Osteoblast (primary cell): Measurements from ENCODE around the gene SERGEF. TPM values are rescaled to one million over a fixed set of nuclear protein-coding genes. Genes with fewer than 3 reads are reported as not detected.

Source experiments
- DNase-seq: peaks from one replicate; pipeline ENCODE4 v3.0.0; 2011; ENCODE audit warnings: low spot score, mixed read lengths; ENCODE audit not compliant: insufficient read length; ENCODE audit errors: missing footprints
- H2AFZ ChIP-seq: 2 replicates; pipeline ENCODE4 v1.6.0; 2011; ENCODE audit warnings: mild to moderate bottlenecking, low read length
- H3K27ac ChIP-seq: 2 replicates; pipeline ENCODE4 v1.5.1; 2011; ENCODE audit warnings: mild to moderate bottlenecking, low read depth, low read length, moderate library complexity
- H3K27me3 ChIP-seq: 2 replicates; pipeline ENCODE4 v1.6.0; 2012; ENCODE audit warnings: mild to moderate bottlenecking, control low read depth, inconsistent platforms, low read length, moderate library complexity; ENCODE audit not compliant: insufficient read depth
- H3K36me3 ChIP-seq: 2 replicates; pipeline ENCODE4 v1.5.1; 2011; ENCODE audit warnings: mild to moderate bottlenecking, low read length, control low read depth, moderate library complexity; ENCODE audit not compliant: insufficient read depth
- H3K4me1 ChIP-seq: 2 replicates; pipeline ENCODE4 v1.5.1; 2011; ENCODE audit warnings: mild to moderate bottlenecking, low read length, control low read depth, moderate library complexity; ENCODE audit not compliant: insufficient read depth
- H3K4me2 ChIP-seq: 2 replicates; pipeline ENCODE4 v1.6.0; 2011; ENCODE audit warnings: mild to moderate bottlenecking, low read length; ENCODE audit not compliant: insufficient read depth
- H3K4me3 ChIP-seq: fragments of 200-600 bp; sonication (generic); 3 replicates; pipeline ENCODE4 v1.5.1; 2012; ENCODE audit warnings: mild to moderate bottlenecking, low read length, inconsistent platforms; ENCODE audit not compliant: insufficient read depth
- H3K79me2 ChIP-seq: 2 replicates; pipeline ENCODE4 v1.6.0; 2012; ENCODE audit warnings: mild to moderate bottlenecking, low read length, control low read depth, inconsistent platforms; ENCODE audit not compliant: insufficient read depth
- H3K9me3 ChIP-seq: 2 replicates; pipeline ENCODE4 v1.5.1; 2011; ENCODE audit warnings: low read depth, low read length, control low read depth
- H4K20me1 ChIP-seq: 2 replicates; pipeline ENCODE4 v1.6.0; 2012; ENCODE audit warnings: mild to moderate bottlenecking, low read length, control low read depth; ENCODE audit not compliant: insufficient read depth
- total RNA-seq: library from RNA; depleted of rRNA; stranded (reverse); fragments of >200 nt; gene quantifications from 2 replicates; pipeline ENCODE4 v1.2.3, GENCODE V29; 2012
- TF ChIP-seq, protein P1 (sequence below): IDR thresholded peaks from 2 replicates; pipeline ENCODE4 v1.5.1; 2011; ENCODE audit warnings: mild to moderate bottlenecking, low read depth, low read length, moderate library complexity; ENCODE audit errors: extremely low read depth

SERGEF gene
- total RNA-seq, 1 donor = 29.7 TPM

DNA sequence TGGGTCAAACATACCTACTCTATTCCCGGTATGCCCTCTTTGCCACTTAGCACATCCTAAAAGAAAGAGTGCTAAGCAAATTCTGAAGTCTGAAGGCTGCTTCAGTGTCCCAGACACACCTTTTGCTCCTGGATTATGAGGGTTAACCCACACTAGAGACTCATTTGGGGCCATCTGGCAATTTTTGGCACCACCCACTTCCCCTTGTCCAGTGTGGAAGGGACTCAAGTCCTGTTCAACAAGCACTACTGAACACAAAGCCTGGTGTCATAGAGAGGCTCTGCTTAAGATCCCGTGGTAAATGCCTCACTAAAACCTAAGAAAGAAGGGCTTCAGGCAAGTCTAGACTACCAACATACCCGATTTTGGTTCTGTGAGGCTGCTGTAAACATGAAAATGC is 85.8 kb downstream of the SERGEF start:
- no peak overlapping the region for H2AFZ ChIP-seq
- H3K27ac ChIP-seq = no peak overlapping the region
- no peaks in the 10 kb centered on the region for H3K79me2 ChIP-seq
- no peaks in the 10 kb centered on the region for H3K36me3 ChIP-seq
- TF ChIP-seq, protein P1, sequence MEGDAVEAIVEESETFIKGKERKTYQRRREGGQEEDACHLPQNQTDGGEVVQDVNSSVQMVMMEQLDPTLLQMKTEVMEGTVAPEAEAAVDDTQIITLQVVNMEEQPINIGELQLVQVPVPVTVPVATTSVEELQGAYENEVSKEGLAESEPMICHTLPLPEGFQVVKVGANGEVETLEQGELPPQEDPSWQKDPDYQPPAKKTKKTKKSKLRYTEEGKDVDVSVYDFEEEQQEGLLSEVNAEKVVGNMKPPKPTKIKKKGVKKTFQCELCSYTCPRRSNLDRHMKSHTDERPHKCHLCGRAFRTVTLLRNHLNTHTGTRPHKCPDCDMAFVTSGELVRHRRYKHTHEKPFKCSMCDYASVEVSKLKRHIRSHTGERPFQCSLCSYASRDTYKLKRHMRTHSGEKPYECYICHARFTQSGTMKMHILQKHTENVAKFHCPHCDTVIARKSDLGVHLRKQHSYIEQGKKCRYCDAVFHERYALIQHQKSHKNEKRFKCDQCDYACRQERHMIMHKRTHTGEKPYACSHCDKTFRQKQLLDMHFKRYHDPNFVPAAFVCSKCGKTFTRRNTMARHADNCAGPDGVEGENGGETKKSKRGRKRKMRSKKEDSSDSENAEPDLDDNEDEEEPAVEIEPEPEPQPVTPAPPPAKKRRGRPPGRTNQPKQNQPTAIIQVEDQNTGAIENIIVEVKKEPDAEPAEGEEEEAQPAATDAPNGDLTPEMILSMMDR = no peak
- H3K4me1 ChIP-seq = peaks cover 5% of the 10 kb centered on the region
- no peaks in the 10 kb centered on the region for H4K20me1 ChIP-seq
- H3K9me3 ChIP-seq = no peaks in the 10 kb centered on the region
- no peaks in the 10 kb centered on the region for H3K27me3 ChIP-seq
- no peak overlapping the region for H3K4me3 ChIP-seq
- H3K4me2 ChIP-seq = no peak overlapping the region
- DNase-seq = no peak

DNA sequence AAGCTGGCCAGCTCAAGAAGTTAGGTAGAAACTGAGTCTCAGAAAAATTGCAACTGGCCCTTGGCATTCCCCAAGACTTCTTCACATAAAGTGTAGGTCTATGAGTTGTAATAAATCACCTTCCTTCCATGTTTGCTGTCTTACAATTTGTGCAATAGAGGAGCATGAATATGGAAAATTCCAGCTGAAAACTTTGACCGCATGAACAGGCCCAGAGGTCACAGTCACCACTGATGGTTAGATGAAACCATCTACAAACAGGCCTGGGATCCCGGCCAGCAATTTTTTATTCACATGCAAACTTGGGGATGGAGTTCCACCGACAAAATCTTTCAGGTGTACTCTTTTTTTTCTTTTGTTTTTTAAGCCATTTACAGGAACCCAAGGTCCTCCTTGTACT is 88.1 kb downstream of the SERGEF start:
- H3K4me1 ChIP-seq = peaks cover 9% of the 10 kb centered on the region
- TF ChIP-seq, protein P1 = no peak
- H3K4me3 ChIP-seq = no peak overlapping the region
- DNase-seq = no peak
- H4K20me1 ChIP-seq = no peaks in the 10 kb centered on the region
- no peak overlapping the region for H2AFZ ChIP-seq
- H3K9me3 ChIP-seq = no peaks in the 10 kb centered on the region
- H3K27ac ChIP-seq = no peak overlapping the region
- H3K36me3 ChIP-seq = no peaks in the 10 kb centered on the region
- no peaks in the 10 kb centered on the region for H3K27me3 ChIP-seq
- no peaks in the 10 kb centered on the region for H3K79me2 ChIP-seq
- no peak overlapping the region for H3K4me2 ChIP-seq

DNA sequence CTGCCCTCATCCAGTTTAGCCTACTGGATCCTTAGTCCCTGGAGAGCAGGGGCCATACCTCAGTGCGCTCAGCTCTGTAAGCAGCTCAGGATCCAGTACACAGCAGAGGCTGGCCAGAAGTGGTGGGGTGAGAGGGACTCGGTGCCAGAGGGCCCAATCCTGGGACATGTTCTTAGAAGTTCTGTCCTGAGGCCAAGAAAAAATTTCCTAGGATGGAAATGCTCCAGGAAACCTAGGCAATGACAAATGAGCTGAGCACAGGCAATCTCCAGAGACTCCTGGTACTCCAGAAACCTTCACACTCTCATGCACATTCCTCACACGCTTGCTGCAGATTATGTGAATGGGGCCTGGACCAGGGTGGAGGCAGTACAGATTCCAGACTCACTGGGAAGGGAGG is 89.6 kb downstream of the SERGEF start:
- Histone ChIP-seq H3K27ac (no peak overlapping the region), H3K27me3 (no peaks in the 10 kb centered on the region), H3K79me2 (no peaks in the 10 kb centered on the region), H3K9me3 (no peaks in the 10 kb centered on the region), H3K36me3 (no peaks in the 10 kb centered on the region), H3K4me2 (no peak overlapping the region), H4K20me1 (no peaks in the 10 kb centered on the region), H3K4me1 (peaks cover 9% of the 10 kb centered on the region), H2AFZ (no peak overlapping the region), H3K4me3 (no peak overlapping the region)
- no peak for DNase-seq
- TF ChIP-seq, protein P1 = no peak

DNA sequence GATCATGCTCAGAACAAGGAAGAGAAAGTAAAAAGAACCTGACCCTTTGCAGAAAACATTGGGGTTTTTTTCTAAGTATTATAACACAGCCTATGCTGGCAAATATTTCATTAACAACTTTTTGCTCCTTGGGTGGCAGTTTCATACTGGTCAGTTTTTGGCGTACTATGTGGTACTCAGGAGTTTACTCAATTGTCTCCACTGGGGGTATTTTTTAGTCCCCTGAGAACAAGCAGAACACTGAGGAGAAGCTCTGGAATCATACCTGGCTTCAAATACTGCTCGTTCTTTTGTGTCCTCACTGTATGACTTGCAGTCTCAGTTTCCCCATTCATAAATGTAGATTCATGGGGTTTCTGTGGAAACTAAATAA is 90.4 kb downstream of the SERGEF start:
- no peaks in the 10 kb centered on the region for H4K20me1 ChIP-seq

More for the DNA sequence above, 90.4 kb downstream of the SERGEF start:
- TF ChIP-seq, protein P1 = no peak
- Histone ChIP-seq H3K9me3 (no peaks in the 10 kb centered on the region), H3K4me3 (no peak overlapping the region), H3K27ac (no peak overlapping the region), H3K36me3 (no peaks in the 10 kb centered on the region), H3K27me3 (no peaks in the 10 kb centered on the region), H2AFZ (no peak overlapping the region), H3K79me2 (no peaks in the 10 kb centered on the region), H3K4me1 (peaks cover 9% of the 10 kb centered on the region), H3K4me2 (peak overlapping the region; percentile 51)
- DNase-seq = no peak
